Omental fat pad (tissue), 4 donors: Measurements from ENCODE around the gene MAPKAPK2. TPM values are rescaled to one million over a fixed set of nuclear protein-coding genes. Genes with fewer than 3 reads are reported as not detected.

Experiments
- ATAC-seq: fragments of 150-250 bp; one replicate; pipeline ENCODE4 v1.9.1; 2016; ENCODE audit warnings: mild to moderate bottlenecking, moderate library complexity; ENCODE audit not compliant: low FRiP score
- DNase-seq: peaks from one replicate; pipeline ENCODE4 v3.0.0-alpha.2; 2019; ENCODE audit warnings: low spot score
- total RNA-seq, 4 donors: library from RNA; depleted of rRNA; stranded (reverse); fragments of >200 nt; gene quantifications; one replicate each; pipeline ENCODE4 v1.1.0, GENCODE V29; 2016
- TF ChIP-seq, protein P1 (sequence below), 3 donors: fragments of 450-650 bp; IDR thresholded peaks; one replicate each; pipeline ENCODE4 v1.5.1; 2016 to 2017; ENCODE audit warnings: antibody characterized with exemption in 3 of 3, mild to moderate bottlenecking in 3 of 3, moderate library complexity in 2 of 3

The MAPKAPK2 gene
- total RNA-seq, 4 donors from 2014 or later, result 52.0 to 151 (median 79.9) TPM

DNA sequence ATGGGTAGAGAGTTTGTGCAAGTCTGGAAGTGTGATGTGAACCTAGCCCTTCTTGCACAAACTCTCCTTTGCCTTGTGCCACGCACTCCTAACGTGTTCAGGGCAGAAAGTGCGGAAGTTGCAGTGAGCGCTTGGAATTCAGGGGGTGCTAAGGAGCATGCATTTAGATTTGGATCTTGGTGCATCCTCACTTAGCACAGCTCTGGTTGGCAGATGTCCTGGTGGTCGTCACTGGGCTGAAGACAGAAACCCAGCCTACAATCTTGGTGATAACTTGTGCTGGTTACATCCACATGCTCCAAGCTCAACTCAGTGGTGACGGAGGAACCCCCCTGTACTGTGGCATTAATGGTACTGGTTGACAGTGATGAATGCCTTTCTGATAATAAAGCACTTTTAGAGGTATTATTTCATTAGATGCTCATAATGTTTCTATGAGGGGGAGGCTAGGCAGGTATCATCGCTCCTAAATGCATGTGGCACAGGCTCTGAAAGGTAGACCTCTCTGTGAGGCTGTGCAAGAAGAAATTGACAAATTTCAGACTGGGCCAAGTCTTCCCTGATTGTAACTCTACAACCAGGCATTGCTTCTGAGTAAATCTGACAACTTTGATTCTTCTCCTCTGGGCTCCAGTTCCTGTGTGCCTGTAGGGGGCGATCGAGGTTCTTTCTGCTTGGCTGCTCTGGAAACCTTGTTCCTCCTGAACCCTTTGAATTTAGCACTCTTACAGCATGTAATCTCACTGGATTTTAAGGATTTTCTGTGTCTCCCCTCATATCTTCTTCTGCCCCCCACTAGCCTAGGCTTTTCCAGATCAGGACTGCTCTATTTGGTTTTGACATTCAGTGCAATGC lies 40.6 kb downstream of the MAPKAPK2 start:
- DNase-seq (no peak), ATAC-seq (no peak)
- TF ChIP-seq, protein P1, sequence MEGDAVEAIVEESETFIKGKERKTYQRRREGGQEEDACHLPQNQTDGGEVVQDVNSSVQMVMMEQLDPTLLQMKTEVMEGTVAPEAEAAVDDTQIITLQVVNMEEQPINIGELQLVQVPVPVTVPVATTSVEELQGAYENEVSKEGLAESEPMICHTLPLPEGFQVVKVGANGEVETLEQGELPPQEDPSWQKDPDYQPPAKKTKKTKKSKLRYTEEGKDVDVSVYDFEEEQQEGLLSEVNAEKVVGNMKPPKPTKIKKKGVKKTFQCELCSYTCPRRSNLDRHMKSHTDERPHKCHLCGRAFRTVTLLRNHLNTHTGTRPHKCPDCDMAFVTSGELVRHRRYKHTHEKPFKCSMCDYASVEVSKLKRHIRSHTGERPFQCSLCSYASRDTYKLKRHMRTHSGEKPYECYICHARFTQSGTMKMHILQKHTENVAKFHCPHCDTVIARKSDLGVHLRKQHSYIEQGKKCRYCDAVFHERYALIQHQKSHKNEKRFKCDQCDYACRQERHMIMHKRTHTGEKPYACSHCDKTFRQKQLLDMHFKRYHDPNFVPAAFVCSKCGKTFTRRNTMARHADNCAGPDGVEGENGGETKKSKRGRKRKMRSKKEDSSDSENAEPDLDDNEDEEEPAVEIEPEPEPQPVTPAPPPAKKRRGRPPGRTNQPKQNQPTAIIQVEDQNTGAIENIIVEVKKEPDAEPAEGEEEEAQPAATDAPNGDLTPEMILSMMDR (IDR thresholded peaks at IDR 0.05), result peak in 1 of 3 donors; percentile 45

DNA sequence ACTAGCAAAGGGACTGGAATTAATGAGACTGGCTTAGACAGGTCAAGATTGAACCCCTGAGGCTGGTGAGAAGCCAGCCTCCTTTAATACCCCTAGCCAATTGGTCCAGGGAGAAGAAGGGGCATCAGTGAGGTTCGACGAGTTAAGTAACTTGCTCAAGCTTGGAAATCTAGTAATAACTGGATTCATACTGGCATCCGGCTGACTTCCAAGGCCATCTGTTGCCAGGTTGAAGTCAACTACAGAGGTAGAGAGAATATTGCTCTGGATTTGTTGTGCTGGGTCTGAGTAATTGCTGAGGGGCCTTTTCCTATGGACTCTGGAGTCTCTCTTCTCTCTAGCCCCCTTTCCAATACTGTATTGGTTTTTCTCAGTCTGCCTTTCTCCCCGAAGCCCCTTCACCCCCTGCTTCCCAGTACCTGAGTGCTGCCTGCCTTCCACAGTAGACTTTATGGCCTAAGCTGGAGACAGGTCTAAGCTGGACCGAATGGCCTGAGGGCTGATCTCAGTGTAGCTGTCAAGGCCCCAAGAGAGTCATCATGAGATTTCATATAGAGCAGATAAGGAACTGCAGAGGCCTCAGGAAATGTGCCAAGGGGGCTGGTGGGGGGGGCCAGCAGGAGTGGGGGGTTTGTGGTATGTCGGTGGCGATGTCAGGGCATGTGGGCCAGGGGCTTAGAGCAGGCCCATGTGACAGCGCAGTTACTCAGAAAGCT lies 43.4 kb downstream of the MAPKAPK2 start:
- DNase-seq (no peak), ATAC-seq (no peak)
- TF ChIP-seq, protein P1 (IDR thresholded peaks at IDR 0.05), result no peak

DNA sequence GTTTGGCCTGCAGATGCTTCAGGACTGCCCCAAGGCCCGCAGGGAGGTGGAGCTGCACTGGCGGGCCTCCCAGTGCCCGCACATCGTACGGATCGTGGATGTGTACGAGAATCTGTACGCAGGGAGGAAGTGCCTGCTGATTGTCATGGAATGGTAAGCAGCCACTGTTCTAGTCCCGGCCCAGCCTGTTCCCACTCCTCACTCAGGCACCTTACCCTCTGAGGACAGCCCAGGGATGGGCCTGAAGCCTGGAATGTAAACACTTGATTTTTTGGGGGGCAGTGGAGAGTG lies 43.9 kb downstream of the MAPKAPK2 start:
- ATAC-seq, result no peak

DNA sequence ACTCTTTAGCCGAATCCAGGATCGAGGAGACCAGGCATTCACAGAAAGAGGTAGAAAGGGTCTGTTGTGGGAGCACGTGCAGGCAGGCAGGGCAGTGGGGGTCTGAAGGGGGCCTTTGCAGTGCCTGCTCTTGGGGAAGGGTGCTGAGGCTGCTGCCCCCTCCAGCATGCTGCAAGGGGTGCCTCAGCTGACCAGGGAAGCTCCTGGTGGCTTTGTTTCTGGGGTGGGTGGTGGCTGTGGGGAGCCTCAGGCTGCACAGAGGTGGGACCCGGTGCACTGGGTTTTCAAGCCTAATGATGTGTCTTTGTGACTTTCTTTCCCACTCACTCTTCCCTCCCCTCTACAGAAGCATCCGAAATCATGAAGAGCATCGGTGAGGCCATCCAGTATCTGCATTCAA lies 44.3 kb downstream of the MAPKAPK2 start:
- TF ChIP-seq, protein P1 (IDR thresholded peaks at IDR 0.05), result no peak
- DNase-seq, result no peak
- no peak for ATAC-seq

More for the DNA sequence above, 43.9 kb downstream of the MAPKAPK2 start:
- no peak for DNase-seq
- TF ChIP-seq, protein P1 (IDR thresholded peaks at IDR 0.05), result no peak

DNA sequence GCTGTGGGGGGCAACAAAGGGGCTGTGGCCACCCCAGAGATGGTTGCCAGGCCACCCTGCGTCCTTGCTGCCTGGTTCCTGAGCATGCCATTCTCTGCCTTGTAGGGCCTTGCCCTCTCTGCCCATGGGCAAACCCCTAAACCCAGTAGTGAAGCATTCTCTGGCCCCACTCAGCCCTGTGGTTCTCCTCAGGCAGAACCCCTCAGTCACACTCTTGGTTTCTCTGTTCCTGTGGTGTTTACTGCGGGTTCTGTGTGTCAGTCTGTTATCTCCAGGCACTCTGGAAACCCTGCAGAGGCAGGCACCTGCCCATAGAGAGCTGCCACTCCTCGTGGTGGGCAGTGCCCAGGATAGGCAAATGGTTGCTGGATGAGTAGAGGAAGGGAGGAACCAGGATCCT lies 44.8 kb downstream of the MAPKAPK2 start:
- no peak for DNase-seq
- ATAC-seq, result no peak
- TF ChIP-seq, protein P1 (IDR thresholded peaks at IDR 0.05), result no peak

DNA sequence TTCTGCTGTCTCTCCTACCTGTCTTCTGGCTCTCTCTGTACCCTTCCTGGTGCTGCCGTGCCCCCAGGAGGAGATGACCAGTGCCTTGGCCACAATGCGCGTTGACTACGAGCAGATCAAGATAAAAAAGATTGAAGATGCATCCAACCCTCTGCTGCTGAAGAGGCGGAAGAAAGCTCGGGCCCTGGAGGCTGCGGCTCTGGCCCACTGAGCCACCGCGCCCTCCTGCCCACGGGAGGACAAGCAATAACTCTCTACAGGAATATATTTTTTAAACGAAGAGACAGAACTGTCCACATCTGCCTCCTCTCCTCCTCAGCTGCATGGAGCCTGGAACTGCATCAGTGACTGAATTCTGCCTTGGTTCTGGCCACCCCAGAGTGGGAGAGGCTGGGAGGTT lies 47.8 kb downstream of the MAPKAPK2 start:
- no peak for DNase-seq
- TF ChIP-seq, protein P1 (IDR thresholded peaks at IDR 0.05), result no peak

More for the DNA sequence above, 47.8 kb downstream of the MAPKAPK2 start:
- ATAC-seq, result no peak
